Psoas muscle (tissue), 8 donors: ENCODE data around the gene NUMB. TPM values are rescaled to one million over a fixed set of nuclear protein-coding genes. Genes with fewer than 3 reads are reported as not detected.

Source experiments
- ATAC-seq, 4 donors: fragments of 200-7000 bp; cut with Tn5 transposase; one replicate each; pipeline ENCODE4 v1.9.1; 2020; ENCODE audit warnings: moderate library complexity in 3 of 4, mild to moderate bottlenecking in 2 of 4
- DNase-seq, 2 donors: peaks; one replicate each; pipeline ENCODE4 v3.0.0-alpha.2; 2020
- H3K27ac ChIP-seq: fragments of 200-600 bp; one replicate; pipeline ENCODE4 v1.8.0; 2022
- H3K27me3 ChIP-seq, 3 donors: fragments of 200-600 bp in 1 of 3; one replicate each; pipeline versions ENCODE4 v1.6.1 to v1.8.0; 2013 to 2022; ENCODE audit warnings: low read length in 2 of 3, mild to moderate bottlenecking in 2 of 3, moderate library complexity in 1 of 3; ENCODE audit not compliant: insufficient read depth in 3 of 3
- H3K36me3 ChIP-seq, 2 donors: fragments of 200-600 bp in 1 of 2; one replicate each; pipeline versions ENCODE4 v1.6.1 to v1.8.0; 2013 to 2022; ENCODE audit warnings: low read depth in 1 of 2, mild to moderate bottlenecking in 1 of 2, moderate library complexity in 1 of 2; ENCODE audit not compliant: insufficient read depth in 1 of 2
- H3K4me1 ChIP-seq: fragments of 200-600 bp; one replicate; pipeline ENCODE4 v1.8.0; 2022
- H3K4me3 ChIP-seq: fragments of 200-600 bp; one replicate; pipeline ENCODE4 v1.8.0; 2022; ENCODE audit warnings: mild to moderate bottlenecking
- H3K9me3 ChIP-seq: fragments of 200-600 bp; one replicate; pipeline ENCODE4 v1.8.0; 2022
- WGBS, 3 donors: extraction: QIAGEN DNeasy Blood & Tissue Kit; methylation state at CpG; one replicate each; pipeline versions ENCODE4 v1.1.6 to v1.1.7; 2013; 5-methylcytosine and 5-hydroxymethylcytosine counted together
- intact Hi-C, 2 donors: fragments of 100-400 bp; cut with DNase I; formaldehyde crosslinking; loops; one replicate each; pipeline versions ENCODE4 v1.11.0 to v1.14.2; 2022
- polyA plus RNA-seq, 3 donors: library from polyadenylated mRNA; stranded (reverse); fragments of 200-250 nt; gene quantifications; one replicate each; pipeline ENCODE4 v1.2.3, GENCODE V29; 2013
- total RNA-seq, 4 donors: library from RNA; stranded (reverse); fragmentation: NEBNext Ultra II Directional in 2 of 4; extraction: Animal tissue kit (Norgen Biotek cat#: 25700) in 2 of 4; gene quantifications; one replicate each; pipeline versions ENCODE4 v1.2.1 to v1.2.4, GENCODE V29; 2021 to 2023
- TF ChIP-seq, protein P1 (sequence below): fragments of 200-600 bp; IDR thresholded peaks from one replicate; pipeline ENCODE4 v1.8.0; 2022; ENCODE audit warnings: antibody characterized with exemption
- donor health status: healthy with polysubstance abuse.
- donor health status: DM: no; HTN: no; CAD: no; lungs with moderate emphysema.
- donor health status: Bipolar disorder and iron deficiency.
- donor health status: healthy.
- donor health status: DM: yes; HTN: yes; CAD: no.
- donor health status: DM: no; HTN: no; CAD: no.
- donor health status: DM: no; HTN: no; CAD: no.
- donor health status: DM: yes; HTN: yes; CAD: no.

NUMB gene
- total and polyA plus RNA-seq, 7 donors = 12.5 to 26.4 (median 24.6) TPM

DNA sequence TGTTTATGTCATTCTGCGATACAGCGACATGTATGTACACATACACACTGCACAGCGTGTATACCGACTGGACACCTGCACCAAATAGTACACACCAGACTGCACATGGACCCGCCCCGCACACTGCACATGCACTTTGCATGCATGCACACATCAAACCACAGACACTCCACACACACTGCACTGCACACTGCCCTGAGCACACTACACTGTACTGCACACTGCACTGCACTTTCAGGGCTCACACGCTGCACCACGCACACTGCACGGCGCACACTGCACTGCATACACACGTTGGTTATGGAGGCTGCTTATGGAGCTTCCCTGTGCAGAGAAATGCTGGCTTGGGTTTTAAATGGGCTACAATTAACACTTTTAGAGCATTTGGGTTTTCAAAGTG, 219.4 kb downstream of the NUMB start:
- Histone ChIP-seq H3K27me3 (peaks cover 0 to 63% (median 25%) of the 10 kb centered on the region in 3 donors), H3K4me3 (peak overlapping the region; percentile 55), H3K9me3 (no peaks in the 10 kb centered on the region), H3K36me3 (no peaks in the 10 kb centered on the region), H3K27ac (no peak overlapping the region), H3K4me1 (peaks cover 15% of the 10 kb centered on the region)
- intact Hi-C loops = no loop called here
- DNase-seq (no peak), ATAC-seq (peak in 1 of 4 donors; percentile 31)
- TF ChIP-seq, protein P1, sequence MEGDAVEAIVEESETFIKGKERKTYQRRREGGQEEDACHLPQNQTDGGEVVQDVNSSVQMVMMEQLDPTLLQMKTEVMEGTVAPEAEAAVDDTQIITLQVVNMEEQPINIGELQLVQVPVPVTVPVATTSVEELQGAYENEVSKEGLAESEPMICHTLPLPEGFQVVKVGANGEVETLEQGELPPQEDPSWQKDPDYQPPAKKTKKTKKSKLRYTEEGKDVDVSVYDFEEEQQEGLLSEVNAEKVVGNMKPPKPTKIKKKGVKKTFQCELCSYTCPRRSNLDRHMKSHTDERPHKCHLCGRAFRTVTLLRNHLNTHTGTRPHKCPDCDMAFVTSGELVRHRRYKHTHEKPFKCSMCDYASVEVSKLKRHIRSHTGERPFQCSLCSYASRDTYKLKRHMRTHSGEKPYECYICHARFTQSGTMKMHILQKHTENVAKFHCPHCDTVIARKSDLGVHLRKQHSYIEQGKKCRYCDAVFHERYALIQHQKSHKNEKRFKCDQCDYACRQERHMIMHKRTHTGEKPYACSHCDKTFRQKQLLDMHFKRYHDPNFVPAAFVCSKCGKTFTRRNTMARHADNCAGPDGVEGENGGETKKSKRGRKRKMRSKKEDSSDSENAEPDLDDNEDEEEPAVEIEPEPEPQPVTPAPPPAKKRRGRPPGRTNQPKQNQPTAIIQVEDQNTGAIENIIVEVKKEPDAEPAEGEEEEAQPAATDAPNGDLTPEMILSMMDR = no peak
- 88 to 89% (median 88%) methylated on average over 11 of the region's 11 CpGs for WGBS, 3 donors

DNA sequence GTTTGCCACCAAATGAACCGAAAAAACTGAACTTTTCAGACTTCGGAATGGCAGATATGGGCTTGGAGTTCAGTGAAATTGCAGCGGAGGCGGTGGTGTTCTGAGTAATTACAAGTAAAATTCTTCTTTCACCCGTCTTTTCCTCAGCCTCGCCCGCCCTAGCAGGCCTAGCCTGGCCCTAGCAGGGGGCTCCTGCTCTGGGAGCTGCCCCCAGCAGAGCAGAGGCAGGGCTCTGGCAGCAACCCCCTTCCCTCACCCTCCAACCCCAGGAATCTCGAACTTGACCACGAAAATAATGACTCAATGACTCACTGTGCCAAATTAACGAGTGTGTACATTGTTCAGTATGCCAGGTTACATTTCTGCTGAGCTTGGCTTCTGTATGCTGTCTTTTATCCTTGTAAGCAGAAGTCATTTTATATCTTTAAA, 219.9 kb downstream of the NUMB start:
- WGBS, 3 donors = 46 to 57% (median 49%) methylated on average over 10 of the region's 10 CpGs
- TF ChIP-seq, protein P1 = no peak
- H3K27ac ChIP-seq = no peak overlapping the region
- no peaks in the 10 kb centered on the region for H3K36me3 ChIP-seq
- no peaks in the 10 kb centered on the region for H3K9me3 ChIP-seq
- intact Hi-C loops = no loop called here
- peaks cover 15% of the 10 kb centered on the region for H3K4me1 ChIP-seq
- peaks cover 0 to 63% (median 29%) of the 10 kb centered on the region in 3 donors for H3K27me3 ChIP-seq
- no peak for DNase-seq
- peak overlapping the region; percentile 63 for H3K4me3 ChIP-seq
- peak; percentile 23 to 51 (median 36) for ATAC-seq

DNA sequence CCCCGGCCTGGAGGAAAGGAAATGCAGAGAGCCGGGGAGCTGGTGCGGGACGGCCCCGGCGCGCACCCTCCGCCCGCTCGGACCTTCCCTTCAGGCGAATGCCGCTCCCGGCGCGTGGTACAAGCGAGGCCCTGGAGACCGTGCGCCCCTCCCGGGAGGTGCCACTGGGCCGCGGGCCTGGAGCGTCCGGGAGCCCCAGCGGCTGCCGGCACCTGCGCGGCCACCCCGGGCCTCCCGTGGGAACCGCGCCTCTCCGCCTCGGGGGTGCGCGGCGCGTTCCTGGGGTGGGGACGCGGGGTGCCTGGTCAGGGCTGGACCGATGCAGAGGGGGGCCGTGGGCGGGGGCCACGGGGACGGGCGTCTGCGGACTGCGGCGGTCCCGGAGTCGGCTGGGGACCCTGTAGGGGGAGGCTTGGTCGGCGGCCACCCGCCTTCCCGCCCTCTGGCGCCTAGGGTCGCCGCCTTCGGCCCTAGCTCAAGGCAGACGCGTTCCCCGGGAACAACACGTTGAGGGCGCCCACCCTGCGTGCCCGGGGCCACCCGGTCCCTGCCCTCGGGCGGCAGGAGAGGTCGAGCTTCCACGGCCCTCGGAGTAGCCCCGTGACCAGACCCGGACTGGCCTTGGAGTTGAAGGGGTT, 220.4 kb downstream of the NUMB start:
- Histone ChIP-seq H3K4me1 (peaks cover 15% of the 10 kb centered on the region), H3K9me3 (no peaks in the 10 kb centered on the region), H3K27me3 (peaks cover 0 to 67% (median 27%) of the 10 kb centered on the region in 3 donors), H3K27ac (no peak overlapping the region), H3K36me3 (no peaks in the 10 kb centered on the region), H3K4me3 (peak overlapping the region; percentile 63)
- intact Hi-C loops = no loop called here
- ATAC-seq (peak; percentile 26 to 38 (median 34)), DNase-seq (no peak)
- WGBS, 3 donors = 4% methylated on average over 22 to 73 of the region's 73 CpGs
- TF ChIP-seq, protein P1 = no peak

DNA sequence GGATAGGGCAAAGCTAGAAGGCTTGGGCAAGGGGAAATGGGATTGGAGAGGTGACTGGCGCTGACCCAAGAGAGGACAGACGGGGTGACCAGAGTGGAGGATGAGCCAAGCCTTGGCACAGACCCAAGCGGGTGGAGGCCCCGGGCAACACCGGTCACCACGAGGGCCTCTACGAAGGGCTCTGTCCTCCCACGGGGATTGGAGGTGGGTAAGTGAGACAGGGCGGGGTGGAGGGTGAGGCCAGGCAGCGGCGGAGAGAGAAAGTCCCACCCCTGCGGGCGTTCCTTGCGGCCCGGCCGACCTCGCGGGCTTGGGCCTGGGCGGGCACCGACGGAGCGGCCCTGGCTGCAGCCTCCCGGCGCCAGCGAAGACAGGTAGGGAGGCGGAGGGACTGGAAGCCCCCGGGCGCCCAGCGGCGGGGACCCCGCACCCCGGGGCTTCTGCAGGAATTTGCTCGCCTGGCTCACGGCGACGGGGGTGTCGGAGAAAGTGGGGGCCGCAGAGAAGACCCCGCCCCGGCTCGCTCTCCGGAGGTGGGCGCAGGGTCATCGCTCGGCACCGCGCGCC, 221.0 kb downstream of the NUMB start, which contains the start of gene PAPLN:
Gene PAPLN (plus strand): TSS at position 288 of the 567 bp plus-strand sequence. CDS start 2,273 bp downstream, outside the sequence.
- ATAC-seq (peak in 2 of 4 donors; percentile 38 to 45), DNase-seq (peak; percentile 44 to 70)
- 4 to 6% (median 6%) methylated on average over 25 to 48 of the region's 48 CpGs for WGBS, 3 donors
- Histone ChIP-seq H3K27ac (no peak within 1 kb of the TSS), H3K4me3 (peak within 1 kb of the TSS; percentile 63), H3K9me3 (no peaks in the 10 kb centered on the region), H3K4me1 (peaks cover 15% of the 10 kb centered on the region), H3K36me3 (no peaks in the 10 kb centered on the region), H3K27me3 (peaks cover 0 to 72% (median 27%) of the 10 kb centered on the region in 3 donors)
- intact Hi-C loops = no loop called here
- TF ChIP-seq, protein P1 = no peak
